Measurements from ENCODE around the gene ZNF425. TPM values are rescaled to one million over a fixed set of nuclear protein-coding genes. Genes with fewer than 3 reads are reported as not detected.

The ZNF425 gene
- total and polyA plus RNA-seq, 2 experiments from 2014 or later, result 4.3 to 5.0 TPM

DNA sequence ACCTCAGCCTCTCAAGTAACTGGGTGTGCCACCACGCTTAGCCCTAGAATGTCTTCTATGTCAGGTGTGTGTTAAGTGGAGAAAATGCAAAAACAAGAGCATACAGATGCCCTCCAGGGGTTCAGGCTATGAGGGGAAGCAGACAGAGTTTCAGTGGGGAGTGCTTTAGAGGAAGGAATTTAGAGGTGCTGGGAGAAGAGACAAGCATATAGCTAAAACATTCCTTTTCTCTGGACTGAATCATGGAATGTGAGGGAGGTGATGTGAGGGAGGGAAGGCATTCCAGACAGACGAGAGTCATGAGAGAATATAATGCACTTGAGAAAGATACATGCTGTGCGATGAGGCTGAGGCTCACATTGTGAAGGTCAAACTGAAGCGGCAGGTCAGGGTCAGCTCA is 29.0 kb downstream of the ZNF425 start (continued):
- TF ChIP-seq, protein P1, sequence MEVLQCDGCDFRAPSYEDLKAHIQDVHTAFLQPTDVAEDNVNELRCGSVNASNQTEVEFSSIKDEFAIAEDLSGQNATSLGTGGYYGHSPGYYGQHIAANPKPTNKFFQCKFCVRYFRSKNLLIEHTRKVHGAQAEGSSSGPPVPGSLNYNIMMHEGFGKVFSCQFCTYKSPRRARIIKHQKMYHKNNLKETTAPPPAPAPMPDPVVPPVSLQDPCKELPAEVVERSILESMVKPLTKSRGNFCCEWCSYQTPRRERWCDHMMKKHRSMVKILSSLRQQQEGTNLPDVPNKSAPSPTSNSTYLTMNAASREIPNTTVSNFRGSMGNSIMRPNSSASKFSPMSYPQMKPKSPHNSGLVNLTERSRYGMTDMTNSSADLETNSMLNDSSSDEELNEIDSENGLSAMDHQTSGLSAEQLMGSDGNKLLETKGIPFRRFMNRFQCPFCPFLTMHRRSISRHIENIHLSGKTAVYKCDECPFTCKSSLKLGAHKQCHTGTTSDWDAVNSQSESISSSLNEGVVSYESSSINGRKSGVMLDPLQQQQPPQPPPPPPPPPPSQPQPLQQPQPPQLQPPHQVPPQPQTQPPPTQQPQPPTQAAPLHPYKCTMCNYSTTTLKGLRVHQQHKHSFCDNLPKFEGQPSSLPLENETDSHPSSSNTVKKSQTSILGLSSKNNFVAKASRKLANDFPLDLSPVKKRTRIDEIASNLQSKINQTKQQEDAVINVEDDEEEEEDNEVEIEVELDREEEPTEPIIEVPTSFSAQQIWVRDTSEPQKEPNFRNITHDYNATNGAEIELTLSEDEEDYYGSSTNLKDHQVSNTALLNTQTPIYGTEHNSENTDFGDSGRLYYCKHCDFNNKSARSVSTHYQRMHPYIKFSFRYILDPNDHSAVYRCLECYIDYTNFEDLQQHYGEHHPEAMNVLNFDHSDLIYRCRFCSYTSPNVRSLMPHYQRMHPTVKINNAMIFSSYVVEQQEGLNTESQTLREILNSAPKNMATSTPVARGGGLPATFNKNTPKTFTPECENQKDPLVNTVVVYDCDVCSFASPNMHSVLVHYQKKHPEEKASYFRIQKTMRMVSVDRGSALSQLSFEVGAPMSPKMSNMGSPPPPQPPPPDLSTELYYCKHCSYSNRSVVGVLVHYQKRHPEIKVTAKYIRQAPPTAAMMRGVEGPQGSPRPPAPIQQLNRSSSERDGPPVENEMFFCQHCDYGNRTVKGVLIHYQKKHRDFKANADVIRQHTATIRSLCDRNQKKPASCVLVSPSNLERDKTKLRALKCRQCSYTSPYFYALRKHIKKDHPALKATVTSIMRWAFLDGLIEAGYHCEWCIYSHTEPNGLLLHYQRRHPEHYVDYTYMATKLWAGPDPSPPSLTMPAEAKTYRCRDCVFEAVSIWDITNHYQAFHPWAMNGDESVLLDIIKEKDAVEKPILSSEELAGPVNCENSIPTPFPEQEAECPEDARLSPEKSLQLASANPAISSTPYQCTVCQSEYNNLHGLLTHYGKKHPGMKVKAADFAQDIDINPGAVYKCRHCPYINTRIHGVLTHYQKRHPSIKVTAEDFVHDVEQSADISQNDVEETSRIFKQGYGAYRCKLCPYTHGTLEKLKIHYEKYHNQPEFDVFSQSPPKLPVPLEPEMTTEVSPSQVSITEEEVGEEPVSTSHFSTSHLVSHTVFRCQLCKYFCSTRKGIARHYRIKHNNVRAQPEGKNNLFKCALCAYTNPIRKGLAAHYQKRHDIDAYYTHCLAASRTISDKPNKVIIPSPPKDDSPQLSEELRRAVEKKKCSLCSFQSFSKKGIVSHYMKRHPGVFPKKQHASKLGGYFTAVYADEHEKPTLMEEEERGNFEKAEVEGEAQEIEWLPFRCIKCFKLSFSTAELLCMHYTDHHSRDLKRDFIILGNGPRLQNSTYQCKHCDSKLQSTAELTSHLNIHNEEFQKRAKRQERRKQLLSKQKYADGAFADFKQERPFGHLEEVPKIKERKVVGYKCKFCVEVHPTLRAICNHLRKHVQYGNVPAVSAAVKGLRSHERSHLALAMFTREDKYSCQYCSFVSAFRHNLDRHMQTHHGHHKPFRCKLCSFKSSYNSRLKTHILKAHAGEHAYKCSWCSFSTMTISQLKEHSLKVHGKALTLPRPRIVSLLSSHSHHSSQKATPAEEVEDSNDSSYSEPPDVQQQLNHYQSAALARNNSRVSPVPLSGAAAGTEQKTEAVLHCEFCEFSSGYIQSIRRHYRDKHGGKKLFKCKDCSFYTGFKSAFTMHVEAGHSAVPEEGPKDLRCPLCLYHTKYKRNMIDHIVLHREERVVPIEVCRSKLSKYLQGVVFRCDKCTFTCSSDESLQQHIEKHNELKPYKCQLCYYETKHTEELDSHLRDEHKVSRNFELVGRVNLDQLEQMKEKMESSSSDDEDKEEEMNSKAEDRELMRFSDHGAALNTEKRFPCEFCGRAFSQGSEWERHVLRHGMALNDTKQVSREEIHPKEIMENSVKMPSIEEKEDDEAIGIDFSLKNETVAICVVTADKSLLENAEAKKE (CRISPR knock-in tag; IDR thresholded peaks at IDR 0.05), result no peak
- TF ChIP-seq JUNB (IDR thresholded peaks at IDR 0.05; ENCODE audit: unreplicated experiment), result no peak

DNA sequence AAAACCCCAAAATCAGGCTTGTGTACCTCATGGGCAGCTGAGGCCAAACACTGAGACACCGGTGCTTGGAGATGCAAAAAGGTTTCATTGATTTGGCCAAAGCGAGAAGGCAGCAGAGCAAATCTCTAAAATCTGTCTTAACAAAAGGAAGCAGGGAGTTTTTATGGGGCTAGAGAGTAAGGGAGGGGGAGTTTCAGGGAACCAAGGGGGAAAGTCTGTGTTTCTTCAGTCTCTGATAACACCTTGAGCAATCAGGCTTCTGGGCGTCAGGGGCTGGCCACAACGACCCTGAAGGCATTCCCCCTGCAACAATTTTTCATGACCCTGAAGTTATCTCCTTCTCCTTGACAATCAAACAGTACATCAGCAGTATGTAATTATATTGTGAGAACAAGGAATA is 32.9 kb downstream of the ZNF425 start:
- no peak overlapping the region for H3K4me3 Mint-ChIP-seq
- peaks cover 19% of the 10 kb centered on the region for H3K4me1 Mint-ChIP-seq
- peaks cover 18% of the 10 kb centered on the region for H3K27me3 Mint-ChIP-seq (ENCODE audit: insufficient read depth, low read depth, poor library complexity)
- H3K27ac ChIP-seq (ENCODE audit: low read depth), result peak overlapping the region; percentile 30; the same call in 1 of the 2 replicates
- DNase-seq (ENCODE audit: low spot score) (no peak), ATAC-seq (no peak)
- no peak overlapping the region for H3K4me2 ChIP-seq
- no peak overlapping the region for H3K27ac Mint-ChIP-seq
- H4K20me1 ChIP-seq (replicated peaks; ENCODE audit: insufficient read depth), result no peaks in the 10 kb centered on the region; the same call in 1 of the 2 replicates
- no peak overlapping the region for H2AFZ ChIP-seq
- H3K36me3 ChIP-seq (ENCODE audit: insufficient read depth), result no peaks in the 10 kb centered on the region
- H3K27me3 ChIP-seq (ENCODE audit: insufficient read depth), result no peaks in the 10 kb centered on the region
- peaks cover 21% of the 10 kb centered on the region for H3K79me2 ChIP-seq (replicated peaks; ENCODE audit: insufficient read depth)
- peaks cover 5% of the 10 kb centered on the region; the same call in 2 of the 3 replicates for H3K9me3 Mint-ChIP-seq
- no peaks in the 10 kb centered on the region for H3K9me2 ChIP-seq (ENCODE audit: insufficient read depth)
- peaks cover 13% of the 10 kb centered on the region for H3K36me3 Mint-ChIP-seq (ENCODE audit: low read depth)
- peaks cover 12% of the 10 kb centered on the region; the same call in 1 of the 2 replicates for H3F3A ChIP-seq (replicated peaks; ENCODE audit: low read depth)
- TF ChIP-seq, protein P2, sequence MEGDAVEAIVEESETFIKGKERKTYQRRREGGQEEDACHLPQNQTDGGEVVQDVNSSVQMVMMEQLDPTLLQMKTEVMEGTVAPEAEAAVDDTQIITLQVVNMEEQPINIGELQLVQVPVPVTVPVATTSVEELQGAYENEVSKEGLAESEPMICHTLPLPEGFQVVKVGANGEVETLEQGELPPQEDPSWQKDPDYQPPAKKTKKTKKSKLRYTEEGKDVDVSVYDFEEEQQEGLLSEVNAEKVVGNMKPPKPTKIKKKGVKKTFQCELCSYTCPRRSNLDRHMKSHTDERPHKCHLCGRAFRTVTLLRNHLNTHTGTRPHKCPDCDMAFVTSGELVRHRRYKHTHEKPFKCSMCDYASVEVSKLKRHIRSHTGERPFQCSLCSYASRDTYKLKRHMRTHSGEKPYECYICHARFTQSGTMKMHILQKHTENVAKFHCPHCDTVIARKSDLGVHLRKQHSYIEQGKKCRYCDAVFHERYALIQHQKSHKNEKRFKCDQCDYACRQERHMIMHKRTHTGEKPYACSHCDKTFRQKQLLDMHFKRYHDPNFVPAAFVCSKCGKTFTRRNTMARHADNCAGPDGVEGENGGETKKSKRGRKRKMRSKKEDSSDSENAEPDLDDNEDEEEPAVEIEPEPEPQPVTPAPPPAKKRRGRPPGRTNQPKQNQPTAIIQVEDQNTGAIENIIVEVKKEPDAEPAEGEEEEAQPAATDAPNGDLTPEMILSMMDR (conservative IDR thresholded peaks at IDR 0.05; ENCODE audit: low read depth in 2 of 2), result no peak
- no peak for TF ChIP-seq ETS1 (IDR thresholded peaks at IDR 0.05)
- TF ChIP-seq, protein P1 (CRISPR knock-in tag; IDR thresholded peaks at IDR 0.05), result no peak
- peaks cover 7% of the 10 kb centered on the region; the same call in 1 of the 2 replicates for H3K4me1 ChIP-seq (ENCODE audit: insufficient read depth)
- no peak overlapping the region for H3K4me3 ChIP-seq

Measured in GM23338 (cell line).